ENCODE results near the gene TBX1.

GRCh38 chr22:19814428-19814827, 53.9 kb downstream of the TBX1 start:
- TF ChIP-seq CTCF (IDR thresholded peaks at IDR 0.05 in 2 of 3, conservative IDR thresholded peaks at IDR 0.05 in 1 of 3; ENCODE audit: control insufficient read depth in 2 of 3, extremely low read depth in 1 of 3, insufficient read depth in 1 of 3, low read depth in 3 of 3, low read length in 3 of 3) = no peak
- no peak for TF ChIP-seq POLR2A (IDR thresholded peaks at IDR 0.05; ENCODE audit: low read depth, low read length)
- TF ChIP-seq BHLHE40 (IDR thresholded peaks at IDR 0.05; ENCODE audit: borderline replicate concordance in 1 of 2, low read depth in 2 of 2, low read length in 1 of 2) = no peak
- TF ChIP-seq CHD4 (IDR thresholded peaks at IDR 0.05) = no peak
- no peak for TF ChIP-seq ESRRA (IDR thresholded peaks at IDR 0.05; ENCODE audit: low read length)
- no peak for TF ChIP-seq RUNX3 (IDR thresholded peaks at IDR 0.05; ENCODE audit: low read length)
- no peak for TF ChIP-seq KAT2A (conservative IDR thresholded peaks at IDR 0.05; ENCODE audit: control insufficient read depth, low read depth, low read length)
- no peak for TF ChIP-seq NRF1 (conservative IDR thresholded peaks at IDR 0.05; ENCODE audit: low read depth, low read length)
- no peak for TF ChIP-seq SRF (IDR thresholded peaks at IDR 0.05; ENCODE audit: low read depth in 2 of 2, low read length in 2 of 2)
- no peak for TF ChIP-seq TARDBP (IDR thresholded peaks at IDR 0.05; ENCODE audit: borderline replicate concordance)
- TF ChIP-seq CEBPB (IDR thresholded peaks at IDR 0.05; ENCODE audit: borderline replicate concordance in 1 of 2, low read depth in 2 of 2, low read length in 2 of 2) = no peak
